Central memory CD8-positive, alpha-beta T cell (primary cell): ENCODE measurements around the gene EEF1G.
A peak's percentile ranks its signal among the peaks of the same experiment; 100 is the strongest.

Experiments used
- ATAC-seq: fragments of 150-1000 bp; cut with Tn5 transposase; replicated peaks from 2 replicates; pipeline ENCODE4 v1.10.0; 2022; ENCODE audit warnings: mild to moderate bottlenecking, moderate FRiP score, moderate number of reproducible peaks; ENCODE audit not compliant: poor library complexity, severe bottlenecking; ENCODE audit errors: extremely low read depth
- DNase-seq, 2 donors: peaks; one replicate each; pipeline ENCODE4 v3.0.0; 2021; ENCODE audit warnings: low spot score in 2 of 2
- H3K27ac Mint-ChIP-seq: one replicate; pipeline ENCODE4 v1.8.0; 2022; ENCODE audit warnings: low read depth, mild to moderate bottlenecking, moderate library complexity, mixed read lengths
- H3K27me3 Mint-ChIP-seq: one replicate; pipeline ENCODE4 v1.8.0; 2022; ENCODE audit warnings: mixed read lengths
- H3K36me3 Mint-ChIP-seq: one replicate; pipeline ENCODE4 v1.8.0; 2022; ENCODE audit warnings: mild to moderate bottlenecking, moderate library complexity, mixed read lengths; ENCODE audit not compliant: insufficient read depth
- H3K4me1 Mint-ChIP-seq: one replicate; pipeline ENCODE4 v1.8.0; 2022; ENCODE audit warnings: mixed read lengths
- H3K4me3 Mint-ChIP-seq: one replicate; pipeline ENCODE4 v1.8.0; 2022; ENCODE audit warnings: mild to moderate bottlenecking, moderate library complexity, mixed read lengths
- H3K9me3 Mint-ChIP-seq: one replicate; pipeline ENCODE4 v1.8.0; 2022; ENCODE audit warnings: mixed read lengths

EEF1G gene

DNA sequence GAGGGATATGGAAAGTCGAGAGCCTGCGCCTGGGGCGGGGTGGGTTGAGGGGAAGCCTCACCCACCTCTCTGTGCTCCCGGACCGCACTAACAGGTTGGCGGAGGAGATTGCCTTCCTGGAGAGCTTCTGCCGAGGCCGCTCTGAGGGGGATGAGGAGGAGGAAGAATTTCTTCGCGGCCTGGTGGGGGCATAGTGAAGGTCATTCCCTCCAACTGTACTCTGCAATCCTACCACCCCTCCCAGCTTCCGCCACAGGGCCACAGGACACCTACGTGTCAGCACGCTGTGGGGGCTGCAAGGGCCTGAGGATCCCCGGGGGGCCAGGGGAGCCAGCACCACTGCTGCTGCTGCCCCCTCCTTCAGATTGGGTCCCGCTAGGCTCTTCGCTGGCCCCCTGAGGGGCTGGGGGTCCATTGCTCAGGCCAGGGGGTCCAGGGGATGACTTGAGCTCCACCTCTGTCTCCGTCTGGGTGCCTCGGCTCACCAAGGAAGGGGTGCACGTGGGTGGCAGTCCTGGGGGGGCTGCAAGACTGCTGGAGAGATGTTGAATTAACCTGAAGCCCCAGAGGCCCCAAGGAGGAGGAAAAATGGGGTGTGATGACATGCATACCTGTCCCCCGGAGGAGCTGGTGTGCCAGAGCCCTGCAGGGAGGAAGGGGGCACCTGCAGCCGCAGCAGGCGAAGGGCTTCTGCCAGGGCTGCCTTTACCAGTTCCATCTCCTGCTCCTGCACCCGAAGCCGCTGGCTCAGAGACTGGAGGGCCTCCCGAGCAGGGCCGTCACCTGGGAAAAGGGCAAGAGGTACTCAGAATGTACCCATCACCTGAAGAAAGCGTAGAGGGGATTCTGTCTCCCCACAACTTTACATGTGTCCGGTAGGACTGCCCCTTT lies 37.4 kb upstream of the EEF1G start:
- H3K4me1 Mint-ChIP-seq: peaks cover 41% of the 10 kb centered on the region
- ATAC-seq (no peak), DNase-seq (no peak)
- H3K27ac Mint-ChIP-seq: peak overlapping the region; percentile 98
- peak overlapping the region; percentile 93 for H3K4me3 Mint-ChIP-seq
- H3K27me3 Mint-ChIP-seq: no peaks in the 10 kb centered on the region
- no peaks in the 10 kb centered on the region for H3K9me3 Mint-ChIP-seq
- H3K36me3 Mint-ChIP-seq: peaks cover 22% of the 10 kb centered on the region

DNA sequence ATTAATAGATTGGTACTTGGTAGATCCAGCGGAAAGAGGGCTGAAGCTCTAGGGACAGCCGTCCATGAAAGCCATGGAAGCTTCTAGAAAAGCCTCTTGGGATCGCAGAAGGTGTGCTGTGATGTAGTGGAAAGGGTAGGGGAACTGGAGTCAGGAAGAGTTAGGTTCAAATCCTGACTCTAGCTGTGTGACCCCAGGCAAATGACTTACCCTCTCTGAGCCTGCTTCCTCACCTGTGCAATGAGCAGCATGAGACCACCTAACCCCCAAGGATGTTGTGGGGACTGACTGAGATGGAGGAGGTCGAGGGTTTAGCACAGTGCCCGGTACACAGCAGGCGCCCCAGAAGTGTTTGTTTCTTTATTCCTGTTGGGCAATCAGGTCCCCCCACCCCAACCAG lies 36.7 kb upstream of the EEF1G start:
- H3K27me3 Mint-ChIP-seq: no peaks in the 10 kb centered on the region
- H3K4me1 Mint-ChIP-seq: peaks cover 41% of the 10 kb centered on the region
- no peaks in the 10 kb centered on the region for H3K9me3 Mint-ChIP-seq
- H3K36me3 Mint-ChIP-seq: peaks cover 22% of the 10 kb centered on the region
- H3K27ac Mint-ChIP-seq: peak overlapping the region; percentile 98
- no peak for ATAC-seq
- DNase-seq: no peak
- H3K4me3 Mint-ChIP-seq: peak overlapping the region; percentile 93

DNA sequence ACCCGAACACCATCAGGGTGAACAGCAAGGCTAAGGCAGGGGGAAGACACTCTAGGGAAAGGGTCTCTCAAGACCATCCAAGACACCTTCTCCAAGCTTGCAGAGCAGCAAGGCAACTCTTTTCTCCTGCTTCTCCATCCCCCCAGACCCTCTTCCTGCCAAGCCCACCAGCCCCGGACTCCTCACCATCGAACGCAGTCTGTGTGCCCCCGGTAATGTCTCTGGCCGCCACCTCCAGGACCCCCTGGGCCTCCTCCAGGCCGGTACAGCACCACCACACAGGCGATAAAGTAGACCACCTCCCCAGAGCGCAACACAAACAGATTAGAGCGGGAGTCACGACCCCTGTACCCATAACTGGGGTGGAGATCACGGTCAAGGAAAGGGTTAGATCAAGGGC lies 35.1 kb upstream of the EEF1G start:
- Mint-ChIP-seq H3K27ac (no peak overlapping the region), H3K4me3 (no peak overlapping the region), H3K4me1 (peaks cover 37% of the 10 kb centered on the region), H3K27me3 (no peaks in the 10 kb centered on the region), H3K9me3 (no peaks in the 10 kb centered on the region), H3K36me3 (peaks cover 19% of the 10 kb centered on the region)
- ATAC-seq: no peak
- DNase-seq: no peak

DNA sequence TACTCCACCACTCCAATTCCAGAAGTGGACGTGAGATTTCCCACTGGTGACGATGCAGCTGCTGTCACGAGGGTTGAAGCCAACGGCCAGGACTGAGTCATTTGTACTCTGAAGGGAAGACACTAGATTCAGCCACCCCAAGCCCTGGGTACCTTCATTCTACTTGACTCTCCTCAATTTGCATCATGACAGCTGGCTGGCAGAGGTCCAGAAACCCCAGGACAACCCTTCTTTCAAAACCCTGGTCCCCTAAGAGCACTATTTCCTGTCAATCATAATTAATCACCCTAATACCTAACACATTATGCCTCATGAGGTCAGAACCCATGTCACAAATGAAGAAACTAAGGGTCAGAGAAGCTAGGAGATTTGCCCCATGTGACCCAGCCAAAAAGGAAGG lies 34.0 kb upstream of the EEF1G start:
- peaks cover 21% of the 10 kb centered on the region for H3K36me3 Mint-ChIP-seq
- H3K27me3 Mint-ChIP-seq: no peaks in the 10 kb centered on the region
- H3K9me3 Mint-ChIP-seq: no peaks in the 10 kb centered on the region
- no peak for DNase-seq
- no peak overlapping the region for H3K27ac Mint-ChIP-seq
- H3K4me1 Mint-ChIP-seq: peaks cover 42% of the 10 kb centered on the region
- no peak overlapping the region for H3K4me3 Mint-ChIP-seq
- no peak for ATAC-seq

DNA sequence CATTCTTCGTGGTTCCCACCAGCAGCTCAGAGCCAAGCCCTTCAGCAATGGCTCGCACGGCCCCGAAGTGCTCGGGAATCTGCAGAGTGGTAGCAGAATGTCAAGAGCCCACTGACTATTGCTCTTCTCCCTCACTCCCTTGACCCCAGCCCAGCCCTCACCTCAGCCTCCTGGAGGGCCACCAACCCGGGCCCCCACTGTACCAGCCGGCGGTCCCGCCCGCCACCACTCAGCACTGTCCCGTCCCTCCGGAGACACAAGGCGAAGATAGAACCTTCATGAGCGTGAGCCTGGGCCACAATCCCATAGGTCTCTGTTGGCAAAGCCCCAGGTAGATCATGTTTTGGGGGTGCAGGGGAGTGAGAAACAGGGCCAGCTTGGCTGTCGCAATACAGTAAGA lies 32.2 kb upstream of the EEF1G start:
- ATAC-seq (no peak), DNase-seq (no peak)
- Mint-ChIP-seq H3K4me1 (peaks cover 47% of the 10 kb centered on the region), H3K36me3 (peaks cover 27% of the 10 kb centered on the region), H3K27ac (no peak overlapping the region), H3K4me3 (no peak overlapping the region), H3K27me3 (no peaks in the 10 kb centered on the region), H3K9me3 (no peaks in the 10 kb centered on the region)

DNA sequence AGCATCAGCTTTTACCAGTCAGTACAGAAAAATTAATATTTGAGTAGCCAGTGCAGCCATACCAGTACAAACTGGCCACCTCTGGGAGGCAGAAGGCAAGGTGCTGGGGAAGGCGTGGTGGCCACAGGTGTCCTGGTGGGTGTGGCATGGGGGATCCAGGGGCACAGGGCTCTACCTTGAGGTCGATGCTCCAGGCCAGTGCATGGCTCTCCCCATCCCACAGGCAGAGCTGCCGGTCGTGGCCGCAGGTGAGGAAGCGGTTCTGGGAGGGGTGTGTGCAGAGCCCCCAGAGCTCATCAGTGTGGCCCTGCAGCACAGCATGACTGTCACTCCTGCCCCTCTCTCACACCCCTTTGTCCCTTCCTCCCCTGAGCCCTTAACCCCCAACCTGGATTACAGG lies 31.8 kb upstream of the EEF1G start:
- peaks cover 27% of the 10 kb centered on the region for H3K36me3 Mint-ChIP-seq
- no peaks in the 10 kb centered on the region for H3K9me3 Mint-ChIP-seq
- H3K4me3 Mint-ChIP-seq: no peak overlapping the region
- H3K4me1 Mint-ChIP-seq: peaks cover 45% of the 10 kb centered on the region
- no peak for DNase-seq
- no peak for ATAC-seq
- no peak overlapping the region for H3K27ac Mint-ChIP-seq
- no peaks in the 10 kb centered on the region for H3K27me3 Mint-ChIP-seq

DNA sequence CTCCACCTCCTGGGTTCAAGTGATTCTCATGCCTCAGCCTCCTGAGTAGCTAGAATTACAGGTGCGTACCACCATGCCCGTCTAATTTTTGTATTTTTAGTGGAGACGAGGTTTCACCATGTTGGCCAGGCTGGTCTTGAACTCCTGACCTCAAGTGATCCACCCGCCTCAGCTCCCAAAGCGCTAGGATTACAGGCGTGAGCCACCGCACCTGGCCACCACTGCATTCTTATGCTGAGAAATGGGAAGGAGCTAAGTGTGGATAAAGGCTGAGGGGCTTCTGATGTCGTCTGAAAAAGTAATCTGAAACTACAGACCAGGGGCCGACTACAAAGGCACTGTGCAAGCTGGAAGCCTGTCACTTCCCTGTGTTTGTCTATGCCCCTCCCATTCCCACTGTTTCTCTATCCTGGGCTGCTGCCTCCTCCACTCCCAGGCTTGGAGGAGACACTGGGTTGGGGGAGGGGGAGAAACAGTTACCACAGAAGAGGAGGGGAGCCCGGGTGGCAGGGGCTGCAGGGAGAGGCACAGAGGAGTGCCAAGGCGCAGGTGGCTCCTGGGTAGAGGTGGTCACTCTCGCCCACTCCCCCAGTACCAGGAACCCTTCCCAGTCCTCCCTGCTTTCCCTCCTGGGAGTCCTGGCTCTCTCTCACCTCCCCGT lies 30.9 kb upstream of the EEF1G start:
- Mint-ChIP-seq H3K9me3 (no peaks in the 10 kb centered on the region), H3K27me3 (no peaks in the 10 kb centered on the region), H3K4me1 (peaks cover 48% of the 10 kb centered on the region), H3K36me3 (peaks cover 29% of the 10 kb centered on the region), H3K27ac (no peak overlapping the region), H3K4me3 (no peak overlapping the region)
- no peak for DNase-seq
- ATAC-seq: no peak

DNA sequence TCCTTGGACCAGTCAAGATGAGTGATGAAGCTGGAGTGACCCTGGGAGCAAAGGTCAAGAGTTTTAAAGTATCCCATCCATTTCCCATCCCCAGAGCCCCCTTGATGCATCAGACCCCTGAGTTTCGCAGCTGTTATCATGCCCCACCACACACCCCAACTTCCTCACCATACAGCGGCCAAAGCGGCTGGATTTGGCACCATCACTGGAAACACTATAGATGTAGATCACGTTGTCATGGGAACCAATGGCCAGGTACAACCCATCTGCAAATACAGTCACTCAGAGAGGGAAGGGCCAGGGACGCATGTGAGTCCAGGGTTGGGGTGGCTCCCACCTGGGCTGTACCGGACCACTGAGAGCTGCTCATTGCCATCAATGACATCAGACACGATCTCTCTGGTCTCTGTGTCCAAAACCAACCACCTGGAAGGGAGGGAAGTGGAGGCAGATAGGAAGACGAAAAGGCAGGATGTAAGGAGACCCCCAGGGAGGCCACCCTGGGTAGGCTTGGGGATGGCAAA lies 30.1 kb upstream of the EEF1G start:
- H3K4me1 Mint-ChIP-seq: peaks cover 51% of the 10 kb centered on the region
- H3K27ac Mint-ChIP-seq: peak overlapping the region; percentile 36
- ATAC-seq: no peak
- DNase-seq: no peak
- H3K4me3 Mint-ChIP-seq: peak overlapping the region; percentile 54
- peaks cover 33% of the 10 kb centered on the region for H3K36me3 Mint-ChIP-seq
- H3K27me3 Mint-ChIP-seq: no peaks in the 10 kb centered on the region
- H3K9me3 Mint-ChIP-seq: no peaks in the 10 kb centered on the region

DNA sequence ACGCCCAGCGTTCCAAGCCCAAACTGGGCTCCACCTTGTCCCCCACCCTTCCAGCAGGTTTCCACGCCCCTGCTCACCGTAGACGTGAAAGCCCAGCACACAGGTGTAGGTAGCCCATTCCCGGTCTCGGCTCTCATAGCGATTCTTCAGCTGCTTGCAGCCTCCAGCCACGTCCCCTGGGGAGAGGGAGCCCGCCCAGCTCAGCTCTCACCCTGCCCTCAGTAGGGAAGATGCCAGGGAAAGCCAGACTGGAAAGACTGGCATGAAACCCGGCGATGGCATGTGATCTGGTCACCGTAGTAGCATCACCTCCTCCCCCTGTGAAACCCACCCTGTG lies 29.3 kb upstream of the EEF1G start:
- H3K36me3 Mint-ChIP-seq: peaks cover 39% of the 10 kb centered on the region
- DNase-seq: no peak
- H3K27ac Mint-ChIP-seq: peak overlapping the region; percentile 36
- no peaks in the 10 kb centered on the region for H3K27me3 Mint-ChIP-seq
- no peak for ATAC-seq
- H3K4me3 Mint-ChIP-seq: peak overlapping the region; percentile 54
- H3K4me1 Mint-ChIP-seq: peaks cover 55% of the 10 kb centered on the region
- no peaks in the 10 kb centered on the region for H3K9me3 Mint-ChIP-seq

DNA sequence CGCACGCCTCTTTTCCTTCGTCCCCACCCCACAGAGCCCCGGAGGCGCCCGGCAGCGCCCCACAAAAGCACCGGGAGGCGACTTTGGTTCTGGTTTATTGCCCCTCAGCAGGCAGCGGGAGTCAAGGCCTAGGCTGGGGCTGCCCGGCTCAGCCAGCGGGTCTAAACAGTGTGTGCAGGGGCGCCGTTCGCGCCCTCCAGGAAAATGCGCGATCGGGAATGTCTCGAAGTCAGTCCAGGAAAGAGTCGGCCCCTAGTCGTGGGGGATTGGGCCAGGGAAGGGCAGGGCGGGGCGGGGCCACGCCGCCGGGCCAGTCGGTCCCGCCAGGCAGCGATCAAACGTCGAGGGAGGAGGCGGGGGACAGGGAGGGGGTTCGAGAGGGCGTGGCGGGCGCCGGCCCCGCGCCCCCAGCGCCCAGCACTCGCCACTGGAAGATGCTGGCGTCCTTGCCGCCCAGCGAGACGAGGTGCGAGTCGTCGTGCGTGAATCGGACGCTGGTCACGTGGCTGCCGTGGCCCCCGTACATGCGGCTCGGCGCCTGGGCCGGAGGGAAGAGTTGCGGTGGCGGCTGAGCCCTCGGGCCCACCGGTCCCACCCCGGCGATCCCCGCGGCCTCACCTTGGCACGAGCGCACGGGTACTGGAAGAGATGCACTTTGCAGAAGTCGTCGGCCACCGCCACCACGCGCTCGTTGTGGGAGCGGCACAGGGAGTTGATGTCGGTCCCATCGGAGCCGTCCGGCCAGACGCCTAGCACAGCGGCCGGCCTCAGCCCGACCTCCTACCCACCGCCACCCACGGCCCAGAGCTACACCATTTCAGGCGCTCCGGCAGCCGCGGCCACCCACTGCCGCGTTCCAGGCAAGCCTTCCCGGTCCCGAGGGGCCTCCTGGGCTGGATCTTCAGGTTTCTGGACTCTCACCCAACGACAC lies 28.7 kb upstream of the EEF1G start:
- DNase-seq (no peak), ATAC-seq (no peak)
- H3K27me3 Mint-ChIP-seq: no peaks in the 10 kb centered on the region
- H3K4me3 Mint-ChIP-seq: peak overlapping the region; percentile 84
- H3K4me1 Mint-ChIP-seq: peaks cover 55% of the 10 kb centered on the region
- H3K27ac Mint-ChIP-seq: peak overlapping the region; percentile 89
- H3K9me3 Mint-ChIP-seq: no peaks in the 10 kb centered on the region
- peaks cover 39% of the 10 kb centered on the region for H3K36me3 Mint-ChIP-seq

DNA sequence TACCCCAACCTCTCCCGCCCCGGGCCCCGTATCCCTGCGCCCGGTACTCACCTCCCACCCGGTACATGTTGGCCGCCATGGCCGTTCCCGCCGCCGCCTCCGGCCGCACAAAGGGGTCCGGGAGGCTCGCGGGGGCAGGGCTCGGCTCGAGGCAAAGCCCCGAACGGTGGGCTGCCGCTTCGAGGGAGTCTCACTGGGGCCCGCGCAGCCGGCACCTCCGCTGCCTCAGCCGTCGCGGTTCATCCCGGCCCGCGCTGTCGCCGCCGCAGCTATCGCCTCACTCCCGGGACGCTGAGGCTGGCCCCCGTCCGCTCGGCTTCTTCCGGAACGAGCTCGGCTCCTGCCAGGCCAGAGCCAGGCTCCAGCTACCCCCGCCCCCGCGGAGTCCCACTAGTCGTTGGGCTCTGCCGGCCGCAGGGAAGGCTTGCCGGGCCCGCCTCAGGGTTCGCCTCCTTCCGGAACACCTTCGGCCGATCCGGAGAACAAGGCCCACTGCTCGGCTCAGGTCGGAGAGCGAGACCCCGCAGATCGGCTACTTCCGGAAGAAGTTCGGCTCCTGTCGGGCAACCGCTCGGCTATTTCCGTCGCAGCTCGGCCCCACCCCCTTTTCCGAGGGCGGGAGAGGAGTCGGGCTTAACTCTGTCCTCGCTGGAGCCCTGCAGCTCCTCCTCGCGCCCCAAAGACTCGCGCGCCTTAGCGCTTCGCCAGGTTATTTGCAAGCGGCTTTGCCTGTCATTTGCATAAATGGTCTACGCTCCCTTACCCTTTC lies 27.9 kb upstream of the EEF1G start, which contains the start of gene MTA2:
Gene MTA2 (minus strand): TSS at position 494 of the 769 bp plus-strand sequence. CDS start 415 bp downstream, at position 79.
- H3K4me1 Mint-ChIP-seq: peaks cover 60% of the 10 kb centered on the region

DNA sequence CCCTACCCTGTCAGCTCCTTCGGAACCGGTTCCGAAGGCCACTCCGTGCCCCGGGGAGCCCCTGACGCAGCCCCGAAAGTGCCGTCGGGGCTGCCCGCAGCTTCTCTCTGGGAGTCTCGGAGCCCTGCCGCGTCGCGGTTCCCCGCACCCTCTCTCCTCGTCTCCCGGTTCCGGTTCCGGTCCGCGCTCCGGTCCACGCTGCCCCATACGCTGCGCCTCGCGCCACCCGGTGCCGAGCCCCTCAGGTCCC lies 27.4 kb upstream of the EEF1G start:
- no peaks in the 10 kb centered on the region for H3K27me3 Mint-ChIP-seq
- no peaks in the 10 kb centered on the region for H3K9me3 Mint-ChIP-seq
- peak overlapping the region; percentile 84 for H3K4me3 Mint-ChIP-seq
- peak overlapping the region; percentile 89 for H3K27ac Mint-ChIP-seq
- peaks cover 51% of the 10 kb centered on the region for H3K36me3 Mint-ChIP-seq
- DNase-seq (no peak), ATAC-seq (peak; percentile 3)
- peaks cover 60% of the 10 kb centered on the region for H3K4me1 Mint-ChIP-seq

More for the DNA sequence above, 27.9 kb upstream of the EEF1G start, which contains the start of gene MTA2:
- no peaks in the 10 kb centered on the region for H3K9me3 Mint-ChIP-seq
- no peaks in the 10 kb centered on the region for H3K27me3 Mint-ChIP-seq
- peak within 1 kb of the TSS; percentile 89 for H3K27ac Mint-ChIP-seq
- peaks cover 46% of the 10 kb centered on the region for H3K36me3 Mint-ChIP-seq
- peak within 1 kb of the TSS; percentile 84 for H3K4me3 Mint-ChIP-seq
- peak; percentile 80 for ATAC-seq
- DNase-seq: peak; percentile 100
